Posterior cingulate gyrus (tissue), 11 donors: ENCODE data around the gene SPATA31A1.
"Not testable (repeated sequence)": the region's sequence is repeated elsewhere in the genome, so short reads cannot be mapped to it uniquely, and the experiment has no call there.

Source experiments
- DNase-seq, 10 donors: peaks; one replicate each; pipeline versions ENCODE4 v3.0.0 to v3.0.0-alpha.2; 2020 to 2021; ENCODE audit warnings: mixed read lengths in 3 of 10
- intact Hi-C: fragments of 100-400 bp; cut with DNase I; formaldehyde crosslinking; loops from one replicate; pipeline ENCODE4 v1.15.1; 2023

The SPATA31A1 gene

GRCh38 chr9:39355369-39355768, at the start of gene SPATA31A1:
SPATA31A1 (plus strand) TSS chr9:39355669; CDS start chr9:39355731, 62 bp downstream.
- intact Hi-C loops, DNase-seq: not testable (repeated sequence)

- DNase-seq, result peak in 1 of 10 donors; percentile 18
- intact Hi-C loops, result not testable (repeated sequence)
These were observed 52.1 kb downstream of the SPATA31A1 start for GRCh38 chr9:39407261-39408204.

GRCh38 chr9:39411254-39411940, 55.9 kb downstream of the SPATA31A1 start:
- intact Hi-C loops, DNase-seq: not testable (repeated sequence)
